ENCODE data around the gene ABHD13. TPM values are rescaled to one million over a fixed set of nuclear protein-coding genes. Genes with fewer than 3 reads are reported as not detected.

The ABHD13 gene
- total RNA-seq, 2 donors from 2014 or later, result 8.0 to 10.2 TPM

DNA sequence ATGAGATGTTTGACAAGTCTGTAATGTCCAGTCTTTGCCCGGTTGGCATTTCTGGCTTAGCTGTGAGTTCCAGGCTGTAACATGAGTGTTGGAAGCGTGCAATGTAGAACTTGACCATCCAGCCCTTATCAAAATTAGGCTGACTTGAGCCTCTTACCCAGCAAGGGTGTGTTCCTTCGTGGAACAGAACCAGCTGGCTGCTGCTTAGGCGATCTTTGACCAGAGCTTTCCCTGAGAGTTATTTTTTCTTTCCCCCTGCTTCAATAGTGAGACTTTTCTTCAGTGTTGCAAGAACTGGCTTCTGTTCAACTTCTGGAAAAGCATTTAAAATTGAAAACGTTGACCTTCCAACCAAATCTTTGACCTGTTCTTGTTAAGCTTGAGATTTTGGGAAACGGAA lies 57.9 kb downstream of the ABHD13 start:
- no peak overlapping the region for H3K27ac Mint-ChIP-seq
- DNase-seq, result no peak
- WGBS, 2 experiments (ENCODE audit: insufficient coverage in 1 of 2, insufficient read length in 1 of 2), result 85 to 93% methylated on average over 3 to 6 of the region's 6 CpGs
- Histone ChIP-seq H3K4me1 (ENCODE audit: control insufficient read depth, insufficient read depth, low read length) (no peaks in the 10 kb centered on the region), H3K4me3 (ENCODE audit: low read length) (no peak overlapping the region), H3K9ac (ENCODE audit: extremely low read depth, low read length, poor library complexity, severe bottlenecking) (no peak overlapping the region), H3K9me3 (ENCODE audit: control insufficient read depth, low read length) (no peaks in the 10 kb centered on the region), H3K36me3 (ENCODE audit: control insufficient read depth, insufficient read depth, low read length) (no peaks in the 10 kb centered on the region), H3K27me3 (ENCODE audit: control insufficient read depth, insufficient read depth, low read length, poor library complexity, severe bottlenecking) (no peaks in the 10 kb centered on the region), H3K27ac (ENCODE audit: low read depth, low read length) (no peak overlapping the region)
- no peaks in the 10 kb centered on the region for H3K4me1 Mint-ChIP-seq
- H3K27me3 Mint-ChIP-seq (ENCODE audit: insufficient read depth), result no peaks in the 10 kb centered on the region
- H3K9me3 Mint-ChIP-seq, result no peaks in the 10 kb centered on the region
- H3K36me3 Mint-ChIP-seq (ENCODE audit: low read depth), result no peaks in the 10 kb centered on the region
- no peak overlapping the region for H3K4me3 Mint-ChIP-seq
- no peak for TF ChIP-seq CTCF (conservative IDR thresholded peaks at IDR 0.05)

DNA sequence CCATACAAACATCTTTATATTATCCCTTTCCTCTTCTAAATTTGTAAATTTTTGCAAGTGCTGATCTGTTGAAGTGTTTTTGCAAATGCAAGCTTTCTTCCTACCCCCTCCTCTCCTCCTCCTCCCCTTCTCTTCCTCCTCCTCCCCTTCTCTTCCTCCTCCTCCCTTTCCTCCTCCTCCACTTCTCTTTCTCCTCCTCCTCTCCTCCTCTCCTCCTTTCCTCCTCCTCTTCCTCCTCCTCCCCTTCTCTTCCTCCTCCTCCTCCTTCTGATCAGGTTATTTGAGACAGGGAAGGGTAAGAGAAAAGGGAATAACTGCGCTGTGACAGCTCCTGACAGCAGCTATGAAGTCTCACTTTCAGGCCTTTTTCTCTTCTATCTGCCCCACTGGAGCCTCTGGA lies 60.3 kb downstream of the ABHD13 start:
- Histone ChIP-seq H3K36me3 (ENCODE audit: control insufficient read depth, insufficient read depth, low read length) (no peaks in the 10 kb centered on the region), H3K4me3 (ENCODE audit: low read length) (no peak overlapping the region), H3K9me3 (ENCODE audit: control insufficient read depth, low read length) (no peaks in the 10 kb centered on the region), H3K4me1 (ENCODE audit: control insufficient read depth, insufficient read depth, low read length) (no peaks in the 10 kb centered on the region), H3K27ac (ENCODE audit: low read depth, low read length) (no peak overlapping the region), H3K9ac (ENCODE audit: extremely low read depth, low read length, poor library complexity, severe bottlenecking) (no peak overlapping the region), H3K27me3 (ENCODE audit: control insufficient read depth, insufficient read depth, low read length, poor library complexity, severe bottlenecking) (no peaks in the 10 kb centered on the region)
- Mint-ChIP-seq H3K9me3 (no peaks in the 10 kb centered on the region), H3K27me3 (ENCODE audit: insufficient read depth) (no peaks in the 10 kb centered on the region), H3K4me3 (no peak overlapping the region), H3K36me3 (ENCODE audit: low read depth) (no peaks in the 10 kb centered on the region), H3K27ac (no peak overlapping the region), H3K4me1 (no peaks in the 10 kb centered on the region)
- DNase-seq, result no peak
- WGBS, 2 experiments (ENCODE audit: insufficient coverage in 1 of 2, insufficient read length in 1 of 2), result 83 to 100% methylated on average over 1 of the region's 1 CpG
- TF ChIP-seq CTCF (conservative IDR thresholded peaks at IDR 0.05), result no peak

DNA sequence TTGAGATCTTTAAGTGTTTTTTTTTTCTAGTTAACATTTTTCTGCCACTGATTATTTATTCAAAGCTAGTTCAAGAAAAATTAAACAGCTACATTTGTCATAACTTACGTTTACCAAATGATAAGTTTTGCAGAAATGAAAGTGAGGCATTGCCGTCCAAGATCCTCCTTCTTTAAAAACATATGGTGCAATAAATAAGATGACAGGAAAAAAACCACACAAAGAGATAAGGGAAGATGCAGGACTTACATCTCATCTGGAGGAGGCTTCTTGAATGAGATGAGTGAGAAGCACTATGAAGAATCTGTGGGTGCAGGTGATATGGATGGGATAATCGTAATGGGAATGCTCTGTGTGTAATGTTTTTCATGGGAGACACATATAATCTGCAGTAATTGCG lies 63.7 kb downstream of the ABHD13 start:
- H3K27ac Mint-ChIP-seq, result no peak overlapping the region
- 92 to 100% methylated on average over 1 to 4 of the region's 4 CpGs for WGBS, 2 experiments (ENCODE audit: insufficient coverage in 1 of 2, insufficient read length in 1 of 2)
- DNase-seq, result no peak

More for the DNA sequence above, 63.7 kb downstream of the ABHD13 start:
- Histone ChIP-seq H3K4me1 (ENCODE audit: control insufficient read depth, insufficient read depth, low read length) (no peaks in the 10 kb centered on the region), H3K36me3 (ENCODE audit: control insufficient read depth, insufficient read depth, low read length) (no peaks in the 10 kb centered on the region), H3K9me3 (ENCODE audit: control insufficient read depth, low read length) (no peaks in the 10 kb centered on the region), H3K27ac (ENCODE audit: low read depth, low read length) (no peak overlapping the region), H3K9ac (ENCODE audit: extremely low read depth, low read length, poor library complexity, severe bottlenecking) (no peak overlapping the region), H3K27me3 (ENCODE audit: control insufficient read depth, insufficient read depth, low read length, poor library complexity, severe bottlenecking) (no peaks in the 10 kb centered on the region), H3K4me3 (ENCODE audit: low read length) (no peak overlapping the region)
- Mint-ChIP-seq H3K4me3 (no peak overlapping the region), H3K27me3 (ENCODE audit: insufficient read depth) (no peaks in the 10 kb centered on the region), H3K36me3 (ENCODE audit: low read depth) (no peaks in the 10 kb centered on the region), H3K4me1 (no peaks in the 10 kb centered on the region), H3K9me3 (no peaks in the 10 kb centered on the region)
- no peak for TF ChIP-seq CTCF (conservative IDR thresholded peaks at IDR 0.05)

All from endodermal cell (in vitro differentiated cells).